Endometrial microvascular endothelial cells (primary cell): Measurements from ENCODE around the gene ATF6B. TPM values are rescaled to one million over a fixed set of nuclear protein-coding genes. Genes with fewer than 3 reads are reported as not detected.
"Not testable (repeated sequence)": the region's sequence is repeated elsewhere in the genome, so short reads cannot be mapped to it uniquely, and the experiment has no call there.

ENCODE experiments used
- in situ Hi-C: cut with HindIII; loops from 2 replicates; pipeline ENCODE4 v1.10.0; 2017; ENCODE audit warnings: low sequenced_read_pairs, low pct_unique_long_range_greater_than_20kb; ENCODE audit errors: inconsistent ontology term
- total RNA-seq: library from RNA; depleted of rRNA; stranded (reverse); fragments of >200 nt; gene quantifications from one replicate; pipeline ENCODE4 v1.2.3, GENCODE V29; 2015; ENCODE audit errors: inconsistent ontology term

Gene ATF6B
- total RNA-seq, 1 donor from 2014 or later = 23.0 TPM

- in situ Hi-C loops = no loop called here
Measured at GRCh38 chr6:32073613-32074012, 54.4 kb downstream of the ATF6B start.

DNA sequence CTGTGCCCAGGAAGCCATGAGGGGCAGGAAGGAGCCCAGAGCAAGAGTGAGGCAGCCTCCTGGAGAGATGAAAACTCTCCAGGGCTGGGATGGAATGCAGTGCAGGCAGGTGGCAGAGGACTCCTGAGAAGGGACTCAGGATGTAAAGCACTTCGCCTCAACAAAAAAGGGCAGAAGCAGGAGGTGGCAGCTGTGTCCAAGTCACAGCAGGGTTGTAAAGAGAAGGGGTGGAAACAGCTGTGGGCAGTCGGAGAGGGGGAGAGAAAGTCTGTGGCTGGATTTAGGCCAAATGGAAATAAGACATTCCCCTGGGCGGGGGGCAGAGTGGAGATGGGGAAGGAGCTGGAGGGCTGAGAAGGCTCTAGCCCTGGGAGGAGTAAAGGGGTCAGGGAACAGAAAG lies 54.9 kb downstream of the ATF6B start:
- in situ Hi-C loops = no loop called here

DNA sequence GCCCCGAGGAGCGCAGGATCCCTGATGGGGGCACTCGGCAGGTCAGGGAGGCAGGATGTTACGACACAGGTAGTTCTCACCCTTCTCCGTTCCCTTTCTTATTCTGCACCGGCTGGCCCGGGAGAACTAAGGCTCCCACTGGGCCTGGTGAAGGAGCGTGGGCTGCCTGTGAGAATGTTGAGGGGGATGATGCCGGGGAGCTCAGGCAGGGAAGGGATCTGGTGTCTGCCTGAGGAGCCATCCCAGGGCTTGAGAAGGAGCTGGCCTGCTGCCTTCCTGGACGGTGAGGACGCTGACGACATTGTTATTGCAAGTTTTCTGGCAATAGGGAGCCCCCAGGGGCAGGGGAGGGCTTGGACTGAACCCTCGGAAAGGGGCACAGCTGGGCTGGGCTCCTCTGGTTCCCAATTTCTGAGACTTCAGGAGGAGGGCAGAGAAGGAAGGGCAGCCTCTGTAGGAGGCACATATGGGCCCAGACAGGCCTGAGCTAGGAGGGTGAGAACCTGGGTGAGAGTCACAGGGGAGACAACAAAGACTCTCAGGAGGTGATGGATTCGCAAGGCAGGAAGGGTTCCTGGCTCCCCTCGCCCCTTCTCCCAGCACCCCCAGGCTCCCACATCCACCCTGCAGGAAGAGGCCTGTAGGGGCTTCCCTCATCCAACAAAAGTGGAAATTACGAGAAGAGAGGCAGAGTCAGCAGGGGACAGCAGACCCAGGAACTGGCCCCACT lies 57.1 kb downstream of the ATF6B start:
- in situ Hi-C loops = no loop called here

DNA sequence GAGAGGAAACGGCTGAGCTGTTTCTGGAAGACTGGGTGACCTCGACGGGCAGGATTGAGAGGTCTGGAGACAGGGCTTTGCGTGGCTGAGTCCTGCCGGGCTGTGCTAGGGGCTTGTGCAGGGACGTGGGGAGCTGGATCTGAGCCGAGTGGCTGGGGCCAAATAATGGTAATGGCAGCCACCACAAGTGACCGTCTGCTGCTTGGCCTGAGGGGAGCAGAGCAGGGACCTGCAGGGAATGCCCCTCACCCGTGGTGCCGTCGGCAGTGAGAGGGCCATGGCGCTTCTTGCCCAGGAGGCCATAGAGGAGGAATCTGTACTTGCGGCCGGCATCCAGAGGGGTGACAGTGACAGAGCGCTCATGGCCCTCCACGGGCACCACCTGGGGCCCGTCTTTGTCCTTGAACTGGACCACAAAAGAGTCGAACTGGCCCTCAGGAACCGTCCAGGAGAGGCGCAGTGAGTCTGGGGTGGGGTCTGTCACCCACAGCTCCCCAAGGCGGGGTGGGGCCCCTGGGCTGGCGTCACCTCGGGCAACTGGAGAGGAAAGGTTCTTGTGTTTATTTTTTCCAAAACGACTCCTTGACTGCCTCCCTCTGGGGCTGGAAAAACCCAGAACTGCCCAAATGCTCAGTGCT lies 58.0 kb downstream of the ATF6B start:
- in situ Hi-C loops = no loop called here

- in situ Hi-C loops = no loop called here
Measured at GRCh38 chr6:32069460-32069859, 58.6 kb downstream of the ATF6B start.

- in situ Hi-C loops = no loop called here
Measured at GRCh38 chr6:32068867-32069266, 59.2 kb downstream of the ATF6B start.

DNA sequence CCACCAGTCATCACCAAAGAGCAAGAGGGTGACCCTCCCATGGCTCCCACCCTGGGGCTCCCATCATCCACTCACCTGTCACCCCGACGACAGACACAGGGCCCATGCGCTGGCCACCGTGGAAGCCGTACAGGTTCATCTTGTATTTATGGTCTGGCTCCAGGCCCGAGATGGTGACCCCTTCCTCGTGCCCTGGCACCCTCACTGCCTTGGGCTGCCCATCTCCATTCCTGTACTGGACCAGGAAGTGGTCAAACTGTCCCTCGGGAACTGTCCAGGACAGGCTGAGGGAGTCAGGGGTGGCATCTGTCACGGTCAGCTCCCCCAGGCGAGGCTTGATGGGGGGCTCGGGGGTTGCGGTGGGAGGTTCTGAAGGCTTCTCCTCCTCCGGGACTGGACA lies 59.7 kb downstream of the ATF6B start:
- in situ Hi-C loops = not testable (repeated sequence)

DNA sequence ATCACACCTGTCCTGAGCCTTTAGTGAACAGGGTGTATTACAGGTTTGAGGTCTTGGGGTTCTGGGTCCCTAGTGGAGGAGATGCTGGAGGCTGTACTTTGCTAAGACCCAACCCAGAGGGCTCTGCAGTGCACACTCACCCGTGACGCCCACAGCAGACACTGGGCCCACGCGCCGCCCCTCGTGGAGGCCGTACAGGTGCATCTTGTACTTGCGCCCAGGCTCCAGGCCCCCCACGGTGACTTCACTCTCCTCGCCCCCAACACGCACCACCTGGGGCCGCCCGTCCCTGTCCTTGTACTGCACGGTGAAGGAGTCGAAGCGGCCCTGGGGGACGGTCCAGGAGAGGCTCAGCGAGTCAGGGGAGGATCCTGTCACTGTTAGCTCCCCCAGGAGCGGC lies 60.5 kb downstream of the ATF6B start:
- in situ Hi-C loops = not testable (repeated sequence)

Other genes with a start within 250 kb of the ATF6B start
- gene SLC44A4, start 249.2 kb downstream of the ATF6B start, total RNA-seq = 2.6 TPM
- 41.2 TPM for gene EHMT2, start 230.5 kb downstream of the ATF6B start, total RNA-seq
- not detected for gene ZBTB12, start 226.2 kb downstream of the ATF6B start, total RNA-seq
- gene C2, start 200.5 kb downstream of the ATF6B start, total RNA-seq = not detected
- 1.6 TPM for gene CFB, start 182.2 kb downstream of the ATF6B start, total RNA-seq
- 141 TPM for gene NELFE, start 169.3 kb downstream of the ATF6B start, total RNA-seq
- 78.6 TPM for gene SKIC2, start 169.1 kb downstream of the ATF6B start, total RNA-seq
- 13.8 TPM for gene DXO, start 156.1 kb downstream of the ATF6B start, total RNA-seq
- gene C4A, start 146.2 kb downstream of the ATF6B start, total RNA-seq = 1.0 TPM
- 1.1 TPM for gene C4B, start 113.5 kb downstream of the ATF6B start, total RNA-seq
- gene CYP21A2, start 89.8 kb downstream of the ATF6B start, total RNA-seq = not detected
- gene TNXB, start 18.9 kb downstream of the ATF6B start, total RNA-seq = not detected
- gene FKBPL, start 2.0 kb upstream of the ATF6B start, total RNA-seq = 7.9 TPM
- gene PRRT1, start 23.7 kb upstream of the ATF6B start, total RNA-seq = not detected
- 49.3 TPM for gene PPT2, start 25.9 kb upstream of the ATF6B start, total RNA-seq
- gene EGFL8, start 36.3 kb upstream of the ATF6B start, total RNA-seq = 6.6 TPM
- 37.0 TPM for gene AGPAT1, start 47.8 kb upstream of the ATF6B start, total RNA-seq
- gene RNF5, start 50.2 kb upstream of the ATF6B start, total RNA-seq = 57.0 TPM
- gene AGER, start 56.0 kb upstream of the ATF6B start, total RNA-seq = 0.65 TPM
- 32.9 TPM for gene PBX2, start 62.0 kb upstream of the ATF6B start, total RNA-seq
- 31.0 TPM for gene GPSM3, start 64.4 kb upstream of the ATF6B start, total RNA-seq
- 101 TPM for gene NOTCH4, start 95.8 kb upstream of the ATF6B start, total RNA-seq
- not detected for gene TSBP1, start 243.7 kb upstream of the ATF6B start, total RNA-seq